T follicular helper cell (primary cell): ENCODE results near the gene FKBP5.
"Not testable (repeated sequence)": the region's sequence is repeated elsewhere in the genome, so short reads cannot be mapped to it uniquely, and the experiment has no call there.

Experiments
- DNase-seq: peaks from one replicate; pipeline ENCODE4 v3.0.0-alpha.2; 2020; ENCODE audit warnings: low read depth

FKBP5 gene

DNA sequence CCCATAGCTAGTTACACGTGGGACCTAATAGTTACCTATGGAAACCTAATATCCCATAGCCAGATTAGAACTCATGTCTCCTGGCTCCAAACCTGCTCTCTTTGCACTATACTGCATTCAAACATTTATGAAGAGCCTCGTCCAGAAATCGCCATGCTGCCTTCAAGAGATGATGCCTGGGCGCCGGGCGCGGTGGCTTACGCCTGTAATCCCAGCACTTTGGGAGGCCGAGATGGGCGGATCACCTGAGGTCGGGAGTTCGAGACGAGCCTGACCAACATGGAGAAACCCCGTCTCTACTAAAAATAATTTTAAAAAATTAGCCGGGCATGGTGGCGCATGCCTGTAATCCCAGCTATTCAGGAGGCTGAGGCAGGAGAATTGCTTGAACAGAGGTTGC, 1.3 kb upstream of the FKBP5 start:
- not testable (repeated sequence) for DNase-seq

DNA sequence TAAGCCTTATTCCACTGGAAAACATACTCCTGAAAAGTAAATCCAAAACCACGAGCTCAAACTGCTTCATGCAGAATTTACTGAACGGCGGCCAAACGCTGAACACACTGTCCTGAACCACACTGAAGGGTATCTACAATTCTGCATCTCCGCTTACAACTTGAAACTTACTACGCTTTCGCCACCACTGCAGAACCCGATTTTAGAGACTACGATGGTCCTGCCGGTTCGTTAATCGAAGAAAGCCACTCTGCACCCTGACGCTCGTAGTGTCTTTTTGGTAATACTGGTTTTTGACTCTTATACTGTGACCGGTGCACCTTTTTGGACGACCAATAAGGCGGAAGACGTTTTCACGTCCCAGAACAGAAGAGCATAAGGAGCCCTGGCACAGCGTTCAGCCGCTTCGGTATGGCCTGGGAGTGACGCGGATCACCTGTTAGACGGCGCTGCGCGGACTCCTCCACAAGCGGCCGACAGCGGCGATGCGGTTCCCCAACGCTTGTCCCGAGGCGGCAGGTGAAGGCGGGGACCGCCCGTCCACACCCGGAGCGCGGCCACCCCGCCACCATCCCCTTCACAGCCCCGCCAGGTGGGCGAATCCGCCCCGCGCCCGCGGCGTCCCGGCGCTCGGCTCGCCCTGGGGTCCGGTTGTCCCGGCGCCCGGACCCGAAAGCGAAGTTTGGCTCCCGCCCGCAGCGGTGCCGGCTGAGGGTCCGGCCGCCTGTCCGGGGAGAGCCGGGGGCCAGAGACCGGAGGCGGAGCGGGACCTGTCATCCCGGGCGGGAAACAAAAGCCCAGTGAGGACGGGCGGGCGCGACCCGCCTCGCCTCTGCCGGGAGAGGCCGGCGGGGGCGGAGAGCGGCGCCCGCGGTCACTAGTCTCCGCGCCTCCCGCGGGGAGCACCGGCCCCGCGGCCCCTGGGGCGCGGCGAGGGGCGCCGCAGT, 784 bp downstream of the FKBP5 start:
- DNase-seq, result peak; percentile 34

GRCh38 chr6:35686873-35687555, 1.7 kb downstream of the FKBP5 start:
- no peak for DNase-seq

DNA sequence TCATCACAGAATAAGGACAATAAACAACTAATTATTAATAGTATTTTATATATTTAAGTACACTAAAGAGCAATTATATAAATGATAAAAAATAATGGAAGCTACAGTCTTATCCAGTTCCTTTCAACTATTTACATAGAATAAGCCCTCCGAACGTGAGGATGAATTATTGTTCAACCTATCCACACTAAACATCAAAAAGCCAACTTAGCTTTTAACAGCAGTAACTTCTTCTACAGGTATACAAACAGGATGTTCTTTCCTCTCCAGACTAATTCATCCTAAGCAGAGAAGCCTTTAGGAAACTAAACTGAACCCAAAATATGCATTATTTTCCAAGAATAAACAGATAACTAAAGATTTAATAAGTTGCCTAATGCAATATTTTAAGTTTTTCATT, 2.3 kb downstream of the FKBP5 start:
- DNase-seq, result no peak

- DNase-seq, result no peak
These were observed 5.4 kb downstream of the FKBP5 start for GRCh38 chr6:35683267-35683666.

- DNase-seq, result no peak
These were observed 7.4 kb downstream of the FKBP5 start for GRCh38 chr6:35681298-35681697.

GRCh38 chr6:35679399-35679798, 9.3 kb downstream of the FKBP5 start:
- DNase-seq, result no peak

GRCh38 chr6:35678814-35679213, 9.9 kb downstream of the FKBP5 start:
- DNase-seq, result no peak

- no peak for DNase-seq
These were observed 10.6 kb downstream of the FKBP5 start for GRCh38 chr6:35678021-35678654.

DNA sequence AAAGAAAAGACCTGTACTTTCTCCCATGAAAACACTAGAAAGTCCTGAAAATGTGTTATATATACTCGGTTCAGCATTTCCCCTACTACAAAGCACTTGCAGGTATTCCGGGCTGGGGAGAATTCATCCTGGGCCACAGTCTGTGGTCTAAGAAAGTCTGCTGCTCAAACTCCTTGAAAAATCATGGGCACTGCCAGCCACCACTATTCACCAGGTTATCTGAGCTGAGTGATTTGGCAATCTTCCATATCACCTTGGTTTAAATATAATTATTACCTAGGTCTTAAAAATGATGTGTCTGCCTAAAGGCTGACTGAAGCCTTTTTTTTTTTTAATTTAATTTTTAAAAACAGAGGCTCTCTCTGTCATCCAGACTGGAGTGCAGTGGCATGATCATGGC, 11.3 kb downstream of the FKBP5 start:
- no peak for DNase-seq

- no peak for DNase-seq
These were observed 12.8 kb downstream of the FKBP5 start for GRCh38 chr6:35675871-35676459.

DNA sequence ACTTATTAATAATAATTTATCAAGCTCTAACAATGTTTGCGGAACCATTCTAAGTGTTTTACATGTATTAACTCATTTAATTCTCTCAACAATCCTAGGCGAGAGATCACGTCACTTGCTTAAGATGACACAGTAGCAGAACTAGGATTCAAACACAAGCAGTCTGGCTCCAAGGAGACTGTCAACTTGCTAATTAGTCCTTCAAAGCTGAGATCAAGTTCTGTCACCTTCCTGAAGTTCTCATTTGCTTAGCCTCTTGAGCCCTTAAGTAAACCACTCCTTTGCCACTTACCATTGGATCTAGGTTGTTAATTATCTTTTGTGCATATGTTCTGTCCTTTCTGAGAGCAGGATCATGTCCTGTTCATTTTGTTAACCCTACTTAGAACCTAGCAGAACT, 14.1 kb downstream of the FKBP5 start:
- DNase-seq, result no peak

DNA sequence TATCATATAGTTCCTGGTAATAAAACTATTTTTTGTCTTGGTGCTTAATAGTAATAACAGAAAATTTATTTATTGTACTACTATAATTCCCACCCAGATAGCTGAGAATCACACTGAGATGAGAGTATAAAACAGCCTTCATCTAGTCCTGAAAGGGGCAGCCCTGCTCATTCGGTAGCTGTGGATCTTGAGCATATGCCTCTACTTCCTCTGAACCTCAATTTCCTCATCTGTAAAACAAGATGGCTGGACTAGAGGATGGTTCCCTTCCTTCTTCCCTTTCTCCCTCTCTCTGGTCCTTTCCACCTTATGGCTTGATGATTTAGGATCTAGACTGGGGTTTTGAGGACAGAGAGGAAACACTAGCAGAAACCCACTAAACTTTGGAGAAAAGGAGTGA, 15.0 kb downstream of the FKBP5 start:
- no peak for DNase-seq

GRCh38 chr6:35673284-35673666, 15.4 kb downstream of the FKBP5 start:
- not testable (repeated sequence) for DNase-seq

DNA sequence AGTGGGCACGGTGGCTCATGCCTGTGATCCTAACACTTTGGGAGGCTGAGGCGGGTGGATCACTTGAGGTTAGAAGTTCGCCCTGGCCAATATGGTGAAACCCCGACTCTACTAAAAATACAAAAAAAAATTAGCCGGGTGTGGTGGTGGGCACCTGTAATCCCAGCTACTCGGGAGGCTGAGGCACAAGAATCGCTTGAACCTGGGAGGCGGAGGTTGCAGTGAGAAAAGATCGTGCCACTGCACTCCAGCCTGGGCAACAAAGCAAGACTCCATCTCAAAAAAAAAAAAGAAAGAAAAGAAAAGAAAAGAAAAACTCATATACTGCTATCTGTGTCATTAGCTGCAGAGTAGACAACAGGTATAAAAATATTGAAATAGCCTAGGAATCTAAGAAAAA, 18.3 kb downstream of the FKBP5 start:
- not testable (repeated sequence) for DNase-seq

DNA sequence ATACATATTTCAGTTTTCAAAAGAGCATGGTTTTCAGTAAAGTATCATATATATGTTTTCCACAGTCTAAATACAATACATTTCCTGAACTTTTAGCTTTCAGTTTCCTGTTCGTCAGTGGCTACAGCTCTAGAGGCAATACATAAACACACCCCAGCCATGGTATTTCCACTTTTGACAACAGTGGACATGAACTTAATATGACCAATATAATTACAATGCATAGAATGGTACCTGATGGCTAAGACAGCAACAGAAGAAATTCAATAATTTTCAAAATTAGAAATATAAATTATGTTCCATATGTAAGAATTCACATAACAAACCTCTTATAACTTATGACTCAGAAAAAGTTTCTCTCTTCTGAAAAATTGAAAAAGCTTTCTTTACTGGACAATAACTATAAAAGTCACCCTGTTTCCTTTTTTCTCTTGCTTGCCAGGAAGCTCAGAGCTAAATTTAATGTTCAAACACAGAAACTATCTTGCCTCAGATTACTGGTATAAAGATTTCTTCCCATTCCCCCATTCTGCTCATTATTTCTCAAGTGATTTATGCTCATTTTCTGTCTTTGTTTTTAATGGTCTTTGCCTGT, 19.2 kb downstream of the FKBP5 start:
- DNase-seq, result no peak

GRCh38 chr6:35668744-35669450, 19.8 kb downstream of the FKBP5 start:
- DNase-seq, result no peak

- no peak for DNase-seq
These were observed 20.6 kb downstream of the FKBP5 start for GRCh38 chr6:35668096-35668495.

GRCh38 chr6:35665573-35665972, 23.1 kb downstream of the FKBP5 start:
- no peak for DNase-seq

- no peak for DNase-seq
These were observed 23.8 kb downstream of the FKBP5 start for GRCh38 chr6:35664945-35665344.
